ENCODE data around the gene PXDN.

PXDN gene

DNA sequence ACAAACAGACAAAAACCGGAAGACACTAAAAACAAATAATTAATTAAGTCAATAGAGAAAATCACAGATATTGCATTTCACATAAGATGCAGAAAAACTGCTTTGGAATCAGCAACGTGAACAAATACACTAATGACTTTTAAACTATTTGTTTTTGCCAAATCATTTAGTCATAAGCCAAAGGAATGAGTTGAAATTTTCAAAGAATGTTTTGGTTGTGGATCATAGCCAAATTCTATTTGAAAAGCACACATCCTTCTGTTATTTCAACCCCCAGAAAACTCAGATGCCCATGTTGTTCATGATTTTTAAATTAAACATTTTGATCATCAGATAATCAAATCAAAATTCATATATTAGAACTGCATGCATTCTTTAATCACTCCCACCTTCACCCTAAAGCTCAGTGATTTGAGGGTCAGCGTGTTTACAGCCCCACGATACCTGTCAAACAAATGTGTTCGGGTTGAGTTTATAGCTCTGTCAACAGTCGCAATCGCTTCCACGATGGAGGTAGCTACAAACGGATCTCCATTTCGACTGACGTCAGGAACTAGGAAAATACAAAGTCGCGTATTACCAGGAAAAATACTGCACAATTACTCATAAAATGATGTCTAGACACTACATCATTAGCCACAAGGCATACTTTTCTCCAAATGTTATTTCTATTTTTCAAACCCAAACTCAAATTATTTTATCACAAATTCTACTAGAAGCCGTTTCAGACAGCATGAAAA lies 90.2 kb downstream of the PXDN start:
- Histone ChIP-seq H3K4me1 (ENCODE audit: control insufficient read depth, insufficient read depth, low read length, unreplicated experiment) (peaks cover 41% of the 10 kb centered on the region), H3K4me3 (ENCODE audit: low read depth, low read length) (peak overlapping the region; percentile 35), H3K27me3 (ENCODE audit: insufficient read depth, low read length) (no peaks in the 10 kb centered on the region), H3K27ac (ENCODE audit: low read depth, low read length) (peak overlapping the region; percentile 99), H3K36me3 (ENCODE audit: insufficient read depth, low read length) (peaks cover 19% of the 10 kb centered on the region; the same call in 1 of the 2 replicates), H3K79me2 (ENCODE audit: control insufficient read depth, insufficient read depth, low read length, unreplicated experiment) (peaks cover 3% of the 10 kb centered on the region), H2AFZ (ENCODE audit: low read length, unreplicated experiment) (no peak overlapping the region)

GRCh38 chr2:1652034-1652790 lies 92.1 kb downstream of the PXDN start:
- peak overlapping the region; percentile 99 for H3K27ac ChIP-seq (ENCODE audit: low read depth, low read length)

DNA sequence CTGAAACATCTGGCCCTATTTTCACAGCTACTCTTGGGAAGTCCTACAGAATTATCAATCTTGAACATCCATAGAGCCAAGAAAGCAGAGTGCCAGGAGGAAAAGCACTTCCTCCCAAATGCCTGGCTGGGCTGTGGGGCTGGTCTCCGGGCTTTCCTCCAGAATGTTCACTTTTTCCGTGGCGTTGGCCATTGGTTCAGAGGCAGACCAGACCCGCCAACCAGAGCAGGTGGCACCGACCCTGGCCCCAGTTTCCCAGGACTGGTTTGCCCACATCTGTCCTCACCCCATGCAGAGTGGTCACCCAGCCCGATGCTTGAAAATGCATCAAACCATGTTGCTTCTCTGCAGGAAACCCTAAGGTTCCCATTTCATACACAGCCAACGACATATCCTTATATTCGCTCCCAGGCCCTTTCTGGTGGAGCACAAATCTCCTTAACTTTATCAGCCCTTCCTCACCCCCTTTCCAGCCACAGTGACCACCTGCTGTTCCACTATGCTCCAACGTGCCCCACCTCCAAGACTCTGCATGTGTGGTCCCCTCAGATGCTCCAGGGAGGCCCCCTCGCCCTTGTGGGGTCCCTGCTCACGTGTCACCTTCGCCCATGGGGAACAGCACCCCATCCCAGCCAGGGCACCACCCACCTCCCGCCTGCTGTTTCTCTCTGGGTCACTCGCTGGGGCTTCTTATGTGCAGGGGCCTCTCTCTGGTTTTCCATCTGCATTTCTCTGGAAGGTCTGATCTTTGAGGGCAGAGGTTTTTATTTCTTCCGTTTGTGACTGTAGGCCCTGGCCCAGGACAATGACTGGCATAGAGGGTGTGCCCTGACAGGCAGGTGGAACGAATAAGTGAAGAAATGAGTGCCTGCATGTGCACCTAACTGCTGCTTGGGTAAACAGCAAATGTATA lies 92.9 kb downstream of the PXDN start:
- peak overlapping the region; percentile 99; the same call in 1 of the 2 replicates for H3K27ac ChIP-seq (ENCODE audit: low read depth, low read length)
- H3K27me3 ChIP-seq (ENCODE audit: insufficient read depth, low read length), result no peaks in the 10 kb centered on the region
- H3K79me2 ChIP-seq (ENCODE audit: control insufficient read depth, insufficient read depth, low read length, unreplicated experiment), result peaks cover 3% of the 10 kb centered on the region
- peaks cover 41% of the 10 kb centered on the region for H3K4me1 ChIP-seq (ENCODE audit: control insufficient read depth, insufficient read depth, low read length, unreplicated experiment)
- H2AFZ ChIP-seq (ENCODE audit: low read length, unreplicated experiment), result no peak overlapping the region
- H3K4me3 ChIP-seq (ENCODE audit: low read depth, low read length), result no peak overlapping the region
- H3K36me3 ChIP-seq (ENCODE audit: insufficient read depth, low read length), result peaks cover 28% of the 10 kb centered on the region; the same call in 1 of the 2 replicates

More at GRCh38 chr2:1652034-1652790, 92.1 kb downstream of the PXDN start:
- Histone ChIP-seq H3K27me3 (ENCODE audit: insufficient read depth, low read length) (no peaks in the 10 kb centered on the region), H3K36me3 (ENCODE audit: insufficient read depth, low read length) (peaks cover 26% of the 10 kb centered on the region; the same call in 1 of the 2 replicates), H3K79me2 (ENCODE audit: control insufficient read depth, insufficient read depth, low read length, unreplicated experiment) (peaks cover 3% of the 10 kb centered on the region), H2AFZ (ENCODE audit: low read length, unreplicated experiment) (no peak overlapping the region), H3K4me3 (ENCODE audit: low read depth, low read length) (no peak overlapping the region; the same call in 1 of the 2 replicates), H3K4me1 (ENCODE audit: control insufficient read depth, insufficient read depth, low read length, unreplicated experiment) (peaks cover 41% of the 10 kb centered on the region)

DNA sequence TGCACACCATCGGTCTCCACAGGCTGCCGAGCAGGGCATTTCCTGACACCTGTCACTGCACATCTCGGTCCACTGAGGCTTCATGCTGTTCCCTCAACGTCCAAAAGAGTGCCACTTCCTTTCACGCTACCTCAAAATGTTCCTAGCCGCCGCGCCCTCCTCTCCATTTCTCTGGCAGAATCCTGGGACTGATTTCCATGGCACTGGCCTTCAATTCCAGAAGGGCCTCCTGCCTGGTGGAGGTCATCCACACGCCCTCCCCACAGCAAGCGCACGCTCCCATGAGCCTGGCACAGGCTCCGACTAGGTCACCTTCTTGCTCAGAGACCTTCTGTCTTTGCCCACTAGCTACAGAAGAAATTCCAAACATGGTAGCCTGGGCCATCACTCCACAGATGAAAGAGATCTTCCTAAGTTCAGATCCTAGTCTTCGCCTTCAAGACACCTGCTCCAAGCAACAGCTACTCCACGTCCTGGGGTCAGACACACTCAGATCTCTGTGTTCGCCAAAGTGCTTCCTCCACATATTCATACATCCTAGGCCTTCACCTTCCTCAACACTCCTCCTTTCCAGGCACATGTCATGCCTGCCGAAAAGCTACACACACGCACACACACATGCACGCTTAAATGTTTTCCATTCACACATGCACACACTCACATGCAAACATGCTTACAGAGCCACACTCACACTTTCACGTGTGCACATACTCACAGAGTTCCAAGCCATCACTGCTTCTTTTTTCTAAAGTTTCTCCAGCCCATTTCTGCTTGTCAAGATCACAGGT lies 94.0 kb downstream of the PXDN start:
- peaks cover 3% of the 10 kb centered on the region for H3K79me2 ChIP-seq (ENCODE audit: control insufficient read depth, insufficient read depth, low read length, unreplicated experiment)
- H3K27me3 ChIP-seq (ENCODE audit: insufficient read depth, low read length), result no peaks in the 10 kb centered on the region
- no peak overlapping the region for H3K4me3 ChIP-seq (ENCODE audit: low read depth, low read length)
- no peak overlapping the region for H2AFZ ChIP-seq (ENCODE audit: low read length, unreplicated experiment)
- no peak overlapping the region for H3K27ac ChIP-seq (ENCODE audit: low read depth, low read length)
- peaks cover 32% of the 10 kb centered on the region for H3K4me1 ChIP-seq (ENCODE audit: control insufficient read depth, insufficient read depth, low read length, unreplicated experiment)
- H3K36me3 ChIP-seq (ENCODE audit: insufficient read depth, low read length), result peaks cover 32% of the 10 kb centered on the region; the same call in 1 of the 2 replicates

DNA sequence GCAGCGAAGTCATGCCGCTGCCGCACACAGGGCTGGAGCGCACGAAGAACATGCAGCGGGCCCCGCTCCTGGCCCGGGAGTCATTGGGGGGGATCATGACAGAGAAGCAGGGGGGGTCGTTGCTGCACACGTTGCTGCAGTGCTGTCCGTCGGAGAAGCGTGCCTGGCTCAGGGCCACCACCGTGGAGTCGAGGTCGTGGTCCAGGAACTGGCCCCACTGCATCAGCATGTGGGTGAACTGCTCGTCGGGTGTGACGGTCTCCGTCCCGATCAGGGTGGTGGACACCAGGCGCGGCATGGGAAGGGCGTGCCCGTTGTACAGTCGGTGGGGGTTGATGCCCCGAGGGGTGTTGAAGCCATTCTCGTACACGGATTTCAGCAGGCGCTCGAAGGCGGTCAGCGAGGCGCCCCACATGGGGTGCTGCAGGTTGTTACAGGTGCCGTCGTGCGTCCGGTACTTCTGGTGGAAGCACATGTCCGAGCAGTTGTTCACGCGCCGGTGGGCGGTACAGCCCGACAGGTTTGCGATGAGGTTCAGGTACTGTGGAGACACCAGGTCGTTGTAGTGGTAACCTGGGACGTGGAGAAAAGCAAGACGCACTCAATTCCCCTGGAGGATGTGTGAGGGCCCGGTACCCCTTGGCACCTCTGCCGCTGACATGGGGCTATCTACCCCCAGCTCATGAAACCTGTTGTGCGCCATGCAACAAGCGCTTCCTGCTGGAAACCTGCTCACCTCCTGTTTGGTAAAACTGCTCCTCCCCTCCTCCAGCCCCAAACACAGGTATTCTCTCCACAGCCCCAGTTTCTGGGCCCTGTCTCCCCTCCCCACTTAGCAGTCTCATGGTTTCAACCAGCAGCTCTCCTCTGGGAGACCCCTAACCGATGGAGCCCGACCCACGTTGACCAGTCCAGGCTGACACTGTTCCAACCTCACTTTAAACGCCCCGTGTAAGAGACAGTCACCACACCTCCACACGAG lies 94.9 kb downstream of the PXDN start:
- Histone ChIP-seq H3K36me3 (ENCODE audit: insufficient read depth, low read length) (peaks cover 32% of the 10 kb centered on the region; the same call in 1 of the 2 replicates), H2AFZ (ENCODE audit: low read length, unreplicated experiment) (no peak overlapping the region), H3K4me3 (ENCODE audit: low read depth, low read length) (no peak overlapping the region), H3K27ac (ENCODE audit: low read depth, low read length) (no peak overlapping the region), H3K27me3 (ENCODE audit: insufficient read depth, low read length) (no peaks in the 10 kb centered on the region), H3K4me1 (ENCODE audit: control insufficient read depth, insufficient read depth, low read length, unreplicated experiment) (peaks cover 24% of the 10 kb centered on the region), H3K79me2 (ENCODE audit: control insufficient read depth, insufficient read depth, low read length, unreplicated experiment) (peaks cover 3% of the 10 kb centered on the region)

DNA sequence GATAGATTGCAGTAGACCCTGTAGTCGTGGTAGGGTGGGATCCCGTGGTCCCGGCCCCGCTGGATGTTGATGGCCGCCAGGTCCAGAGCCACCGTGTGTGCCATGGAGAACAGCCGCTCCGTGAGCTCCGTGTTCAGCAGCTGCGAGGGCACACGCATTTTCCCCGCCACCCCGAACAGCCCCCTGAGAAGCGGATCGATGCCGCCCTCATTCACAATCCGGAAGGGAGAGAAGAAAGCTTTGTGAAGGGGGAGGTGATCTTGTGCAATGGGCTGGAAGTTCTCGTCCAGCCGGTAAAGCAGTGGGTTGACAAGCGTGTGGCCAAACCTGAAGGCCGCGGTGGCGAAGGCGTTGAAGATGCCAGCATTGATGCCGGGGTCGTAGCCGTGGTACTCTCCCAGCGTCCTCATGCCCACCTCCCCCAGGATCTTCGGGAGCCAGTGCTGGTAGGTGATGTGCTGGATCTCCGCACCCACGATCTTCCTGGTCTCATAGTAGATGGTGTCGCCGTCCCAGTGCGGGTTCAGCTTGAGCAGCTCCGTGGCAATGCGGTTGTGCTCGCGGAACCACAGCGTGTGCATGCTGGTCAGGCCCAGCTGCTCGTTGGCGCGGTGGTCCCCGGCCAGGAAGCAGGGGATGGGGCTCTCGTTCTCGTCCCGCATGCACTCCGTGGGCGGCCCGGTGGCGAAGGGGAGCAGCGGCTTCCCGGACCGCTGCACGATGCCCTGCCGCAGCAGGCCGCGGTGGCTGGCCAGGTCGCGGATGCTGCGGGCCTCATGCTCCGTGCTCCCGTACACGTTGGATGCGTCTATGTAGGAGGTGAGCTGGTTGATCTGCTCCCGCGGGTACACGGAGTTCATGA lies 95.8 kb downstream of the PXDN start:
- Histone ChIP-seq H3K4me3 (ENCODE audit: low read depth, low read length) (no peak overlapping the region), H2AFZ (ENCODE audit: low read length, unreplicated experiment) (no peak overlapping the region), H3K27ac (ENCODE audit: low read depth, low read length) (no peak overlapping the region), H3K4me1 (ENCODE audit: control insufficient read depth, insufficient read depth, low read length, unreplicated experiment) (peaks cover 14% of the 10 kb centered on the region), H3K79me2 (ENCODE audit: control insufficient read depth, insufficient read depth, low read length, unreplicated experiment) (peaks cover 3% of the 10 kb centered on the region), H3K27me3 (ENCODE audit: insufficient read depth, low read length) (no peaks in the 10 kb centered on the region), H3K36me3 (ENCODE audit: insufficient read depth, low read length) (peaks cover 36% of the 10 kb centered on the region; the same call in 1 of the 2 replicates)

- Histone ChIP-seq H3K27ac (ENCODE audit: low read depth, low read length) (no peak overlapping the region), H3K27me3 (ENCODE audit: insufficient read depth, low read length) (no peaks in the 10 kb centered on the region), H3K36me3 (ENCODE audit: insufficient read depth, low read length) (peaks cover 36% of the 10 kb centered on the region; the same call in 1 of the 2 replicates), H2AFZ (ENCODE audit: low read length, unreplicated experiment) (no peak overlapping the region), H3K4me1 (ENCODE audit: control insufficient read depth, insufficient read depth, low read length, unreplicated experiment) (peaks cover 8% of the 10 kb centered on the region), H3K79me2 (ENCODE audit: control insufficient read depth, insufficient read depth, low read length, unreplicated experiment) (peaks cover 3% of the 10 kb centered on the region), H3K4me3 (ENCODE audit: low read depth, low read length) (no peak overlapping the region)
Measured at GRCh38 chr2:1647417-1648240, 96.7 kb downstream of the PXDN start.

Measured in ACC112 (cell line).